Trophoblast cell (in vitro differentiated cells and primary cell): ENCODE results near the gene DHRS3.

ENCODE experiments used
- DNase-seq, 2 donors: peaks; one replicate each; pipeline ENCODE4 v3.0.0-alpha.2; 2016
- H2AFZ ChIP-seq: 2 replicates; pipeline ENCODE4 v1.6.1; 2013; ENCODE audit warnings: low read length, moderate library complexity, mild to moderate bottlenecking; ENCODE audit not compliant: insufficient read depth, poor library complexity
- H2AK5ac ChIP-seq: 2 replicates; pipeline ENCODE4 v1.6.1; 2013; ENCODE audit warnings: mild to moderate bottlenecking, low read length
- H2BK120ac ChIP-seq: 2 replicates; pipeline ENCODE4 v1.6.1; 2013; ENCODE audit warnings: low read length, mild to moderate bottlenecking, moderate library complexity; ENCODE audit not compliant: insufficient read depth, poor library complexity
- H2BK12ac ChIP-seq: 2 replicates; pipeline ENCODE4 v1.6.1; 2013; ENCODE audit warnings: mild to moderate bottlenecking, low read length, moderate library complexity
- H2BK5ac ChIP-seq: 2 replicates; pipeline ENCODE4 v1.6.1; 2013; ENCODE audit warnings: low read length, low read depth, moderate library complexity, mild to moderate bottlenecking; ENCODE audit not compliant: poor library complexity
- H3K14ac ChIP-seq: 2 replicates; pipeline ENCODE4 v1.6.1; 2013; ENCODE audit warnings: mild to moderate bottlenecking, low read length
- H3K18ac ChIP-seq: 2 replicates; pipeline ENCODE4 v1.6.1; 2013; ENCODE audit warnings: mild to moderate bottlenecking, low read length
- H3K23ac ChIP-seq: 2 replicates; pipeline ENCODE4 v1.6.1; 2013; ENCODE audit warnings: low read length
- H3K27ac ChIP-seq: 2 replicates; pipeline ENCODE4 v1.5.1; 2013; ENCODE audit warnings: low read depth, mild to moderate bottlenecking, inconsistent platforms, low read length, moderate library complexity
- H3K27me3 ChIP-seq: 2 replicates; pipeline ENCODE4 v1.6.1; 2013; ENCODE audit warnings: inconsistent platforms, mild to moderate bottlenecking, low read length, moderate library complexity; ENCODE audit not compliant: insufficient read depth
- H3K36me3 ChIP-seq, 2 experiments: 1 replicate in 1 of 2; 2 replicates in 1 of 2; pipeline ENCODE4 v1.6.1; 2013; ENCODE audit warnings: low read length in 2 of 2, mild to moderate bottlenecking in 2 of 2, moderate library complexity in 1 of 2; ENCODE audit not compliant: insufficient read depth in 2 of 2, control insufficient read depth in 1 of 2
- H3K4ac ChIP-seq: 2 replicates; pipeline ENCODE4 v1.6.1; 2013; ENCODE audit warnings: low read depth, mild to moderate bottlenecking, low read length, moderate library complexity
- H3K4me1 ChIP-seq, 2 experiments: 1 replicate in 1 of 2; 2 replicates in 1 of 2; pipeline ENCODE4 v1.6.1; 2013; ENCODE audit warnings: low read length in 2 of 2, mild to moderate bottlenecking in 2 of 2, moderate library complexity in 1 of 2; ENCODE audit not compliant: insufficient read depth in 2 of 2, control insufficient read depth in 1 of 2
- H3K4me2 ChIP-seq: 2 replicates; pipeline ENCODE4 v1.6.1; 2013; ENCODE audit warnings: inconsistent platforms, mild to moderate bottlenecking, low read length, moderate library complexity
- H3K4me3 ChIP-seq: 2 replicates; pipeline ENCODE4 v1.5.1; 2013; ENCODE audit warnings: mild to moderate bottlenecking, low read depth, low read length, inconsistent platforms
- H3K79me1 ChIP-seq: one replicate; pipeline ENCODE4 v1.6.1; 2013; ENCODE audit warnings: low read length
- H3K79me2 ChIP-seq: 2 replicates; pipeline ENCODE4 v1.6.1; 2013; ENCODE audit warnings: low read length, mild to moderate bottlenecking; ENCODE audit not compliant: control insufficient read depth, insufficient read depth, poor library complexity
- H3K9ac ChIP-seq: 2 replicates; pipeline ENCODE4 v1.6.1; 2013; ENCODE audit warnings: mild to moderate bottlenecking, low read length
- H3K9me3 ChIP-seq: 2 replicates; pipeline ENCODE4 v1.6.1; 2013; ENCODE audit warnings: low read depth, mild to moderate bottlenecking, control low read depth, inconsistent platforms, low read length; ENCODE audit not compliant: insufficient read depth
- H4K12ac ChIP-seq: 2 replicates; pipeline ENCODE4 v1.6.1; 2013; ENCODE audit warnings: low read depth, mild to moderate bottlenecking, low read length, moderate library complexity
- H4K8ac ChIP-seq: 2 replicates; pipeline ENCODE4 v1.6.1; 2013; ENCODE audit warnings: low read depth, mild to moderate bottlenecking, low read length, moderate library complexity
- H4K91ac ChIP-seq: one replicate; pipeline ENCODE4 v1.6.1; 2013; ENCODE audit warnings: low read depth, mild to moderate bottlenecking, low read length, moderate library complexity
- WGBS: extraction: QIAGEN DNeasy Blood & Tissue Kit; methylation state at CpG from one replicate; pipeline ENCODE4 v1.1.7; 2013; ENCODE audit warnings: missing lambda C conversion rate; ENCODE audit not compliant: insufficient read length, insufficient coverage; ENCODE audit errors: extremely low coverage; 5-methylcytosine and 5-hydroxymethylcytosine counted together

Gene DHRS3

DNA sequence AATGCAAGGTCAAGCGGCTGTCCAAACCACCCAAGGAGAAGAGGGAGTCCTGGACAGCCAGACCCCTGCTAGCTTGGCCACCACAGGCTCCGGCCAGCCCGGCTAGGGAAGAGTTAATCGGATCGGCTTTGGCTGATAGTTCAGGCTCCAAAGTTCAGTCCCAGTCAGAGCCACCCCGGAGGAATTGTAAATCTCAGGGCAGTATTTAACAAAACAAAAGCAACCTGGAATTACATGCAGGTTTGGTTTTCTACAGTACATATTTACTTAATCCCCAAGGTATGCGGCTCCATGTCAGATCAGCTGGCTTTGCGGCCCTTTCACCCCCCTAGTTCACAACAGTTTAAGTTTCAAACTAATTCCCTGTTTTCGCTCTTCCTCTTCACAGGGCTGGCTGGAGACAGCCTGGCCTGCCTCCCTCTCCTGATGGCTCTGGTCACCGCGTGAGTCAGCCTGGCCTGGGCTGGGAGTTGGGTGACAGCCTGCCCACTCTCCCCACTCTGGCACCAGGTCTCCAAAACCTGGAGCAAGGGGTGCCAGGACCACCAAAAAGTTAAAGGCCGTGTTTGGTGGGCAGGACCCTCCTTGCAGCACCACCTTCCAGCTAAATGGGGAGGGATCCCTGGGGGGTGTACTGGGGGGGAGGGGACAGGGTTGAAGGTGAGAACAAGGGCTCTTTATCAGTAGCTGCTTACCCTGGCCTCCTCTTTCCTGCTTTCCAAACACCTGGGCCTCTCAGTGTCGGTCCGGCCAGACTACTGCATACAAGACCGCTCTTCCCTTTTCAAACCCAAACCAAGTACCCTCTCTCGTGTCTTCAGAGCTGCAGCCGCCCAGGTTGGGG, 1.9 kb downstream of the DHRS3 start:
- Histone ChIP-seq H3K4me1 (peaks cover 21 to 28% of the 10 kb centered on the region in 2 experiments), H4K8ac (peak overlapping the region; percentile 42), H2AK5ac (no peak overlapping the region), H2BK120ac (peak overlapping the region; percentile 71), H3K4ac (peak overlapping the region; percentile 36), H3K23ac (no peak overlapping the region), H3K9me3 (no peaks in the 10 kb centered on the region), H3K4me2 (peak overlapping the region; percentile 97), H2AFZ (no peak overlapping the region), H3K79me2 (peaks cover 8% of the 10 kb centered on the region), H4K91ac (peak overlapping the region; percentile 89), H3K14ac (peak overlapping the region; percentile 30), H2BK5ac (peak overlapping the region; percentile 71), H3K36me3 (no peaks in the 10 kb centered on the region), H4K12ac (peak overlapping the region; percentile 40), H2BK12ac (peak overlapping the region; percentile 42), H3K27me3 (no peaks in the 10 kb centered on the region), H3K79me1 (peaks cover 28% of the 10 kb centered on the region), H3K9ac (peak overlapping the region; percentile 8), H3K4me3 (peak overlapping the region; percentile 75), H3K18ac (peak overlapping the region; percentile 51), H3K27ac (peak overlapping the region; percentile 82)
- no CpG with 5 or more reads among the region's 17 CpGs for WGBS
- DNase-seq = peak; percentile 49 to 70

GRCh38 chr1:12615159-12615864, 2.7 kb downstream of the DHRS3 start:
- DNase-seq = no peak
- no peak overlapping the region for H4K12ac ChIP-seq
- H2AFZ ChIP-seq = no peak overlapping the region
- peak overlapping the region; percentile 49 for H3K18ac ChIP-seq
- H2BK12ac ChIP-seq = peak overlapping the region; percentile 42
- peaks cover 28% of the 10 kb centered on the region for H3K79me1 ChIP-seq
- H2BK120ac ChIP-seq = no peak overlapping the region
- no peaks in the 10 kb centered on the region for H3K9me3 ChIP-seq
- H3K4me2 ChIP-seq = peak overlapping the region; percentile 97
- peaks cover 21 to 28% of the 10 kb centered on the region in 2 experiments for H3K4me1 ChIP-seq
- peaks cover 8% of the 10 kb centered on the region for H3K79me2 ChIP-seq
- H3K4ac ChIP-seq = peak overlapping the region; percentile 36
- H3K36me3 ChIP-seq = no peaks in the 10 kb centered on the region
- H3K9ac ChIP-seq = peak overlapping the region; percentile 8
- H4K91ac ChIP-seq = peak overlapping the region; percentile 52
- peak overlapping the region; percentile 71 for H2BK5ac ChIP-seq
- whole genome bisulfite sequencing = no CpG with 5 or more reads among the region's 12 CpGs
- peak overlapping the region; percentile 42 for H4K8ac ChIP-seq
- H3K27ac ChIP-seq = peak overlapping the region; percentile 82
- no peaks in the 10 kb centered on the region for H3K27me3 ChIP-seq
- no peak overlapping the region for H2AK5ac ChIP-seq
- no peak overlapping the region for H3K23ac ChIP-seq
- peak overlapping the region; percentile 30 for H3K14ac ChIP-seq
- H3K4me3 ChIP-seq = peak overlapping the region; percentile 50

- DNase-seq = no peak
- Histone ChIP-seq H2BK5ac (no peak overlapping the region), H2AFZ (peak overlapping the region; percentile 30), H3K27ac (no peak overlapping the region), H4K8ac (no peak overlapping the region), H3K4me2 (no peak overlapping the region), H4K12ac (no peak overlapping the region), H3K9ac (no peak overlapping the region), H3K23ac (no peak overlapping the region), H3K79me1 (peaks cover 27% of the 10 kb centered on the region), H4K91ac (no peak overlapping the region), H3K18ac (peak overlapping the region; percentile 16), H3K4me1 (peaks cover 20 to 26% of the 10 kb centered on the region in 2 experiments), H2BK12ac (no peak overlapping the region), H3K14ac (no peak overlapping the region), H3K79me2 (peaks cover 8% of the 10 kb centered on the region), H3K36me3 (no peaks in the 10 kb centered on the region), H3K9me3 (no peaks in the 10 kb centered on the region), H3K4ac (no peak overlapping the region), H2BK120ac (no peak overlapping the region), H3K27me3 (no peaks in the 10 kb centered on the region), H2AK5ac (no peak overlapping the region), H3K4me3 (no peak overlapping the region)
- WGBS = no CpG with 5 or more reads among the region's 7 CpGs
Observed at GRCh38 chr1:12614402-12615158, 3.4 kb downstream of the DHRS3 start.

DNA sequence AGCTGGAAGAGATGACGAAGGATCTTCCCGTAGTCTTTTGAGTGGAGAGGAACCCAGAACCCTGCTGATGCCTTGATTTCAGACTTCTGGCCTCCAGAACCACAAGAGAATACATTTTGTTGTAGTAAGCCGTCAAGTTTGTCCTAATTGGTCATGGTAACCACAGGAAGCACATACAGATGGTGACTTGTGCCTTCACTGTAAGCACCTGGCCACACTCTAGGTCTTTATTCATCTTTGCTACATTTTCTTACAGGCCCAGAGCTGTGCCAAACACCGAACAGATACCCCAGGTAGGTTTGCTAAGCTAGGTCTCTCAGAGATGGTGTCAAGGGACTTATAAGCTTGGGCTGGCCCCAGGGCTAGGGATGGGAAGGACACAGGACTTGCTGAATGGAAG, 4.8 kb downstream of the DHRS3 start:
- Histone ChIP-seq H2AFZ (no peak overlapping the region), H3K18ac (no peak overlapping the region), H3K4me3 (no peak overlapping the region), H3K9me3 (peaks cover 5% of the 10 kb centered on the region), H2AK5ac (no peak overlapping the region), H3K14ac (no peak overlapping the region), H3K9ac (no peak overlapping the region), H3K4ac (no peak overlapping the region), H3K36me3 (no peaks in the 10 kb centered on the region), H2BK120ac (no peak overlapping the region), H2BK12ac (no peak overlapping the region), H2BK5ac (no peak overlapping the region), H3K27ac (no peak overlapping the region), H3K79me1 (peaks cover 16% of the 10 kb centered on the region), H3K4me2 (no peak overlapping the region), H3K4me1 (peaks cover 15 to 21% of the 10 kb centered on the region in 2 experiments), H3K23ac (no peak overlapping the region), H4K12ac (no peak overlapping the region), H3K27me3 (no peaks in the 10 kb centered on the region), H3K79me2 (peaks cover 5% of the 10 kb centered on the region), H4K8ac (no peak overlapping the region), H4K91ac (no peak overlapping the region)
- DNase-seq = no peak
- WGBS = no CpG with 5 or more reads among the region's 4 CpGs
